ENCODE results near the gene LPP.

DNA sequence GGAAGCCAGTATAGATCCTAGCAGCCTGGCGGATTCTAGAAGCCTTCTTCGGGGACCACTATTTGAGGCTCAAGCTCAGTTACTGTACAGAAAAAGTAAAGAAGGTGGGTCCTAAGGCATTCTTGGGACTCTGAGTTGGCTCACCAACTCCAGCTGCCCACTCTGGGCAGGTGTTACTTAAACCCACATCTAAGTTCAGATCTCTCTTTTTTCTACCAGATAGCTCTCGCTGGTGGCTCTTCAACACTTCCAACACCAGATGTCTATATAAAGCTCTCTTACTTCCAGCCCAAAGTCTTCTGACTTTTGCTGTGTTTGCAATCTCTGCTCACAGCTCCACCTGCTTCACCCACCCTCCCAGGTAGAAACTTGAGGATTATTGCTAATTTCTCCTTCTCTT lies 785.0 kb downstream of the LPP start:
- TF ChIP-seq CTCF (IDR thresholded peaks at IDR 0.05; ENCODE audit: insufficient read depth, low read depth, low read length) (no peak), EZH2 (IDR thresholded peaks at IDR 0.05; ENCODE audit: insufficient read depth, low read length) (no peak)
